GM12864 (cell line): ENCODE measurements around the gene BBS4.
A peak's percentile ranks its signal among the peaks of the same experiment; 100 is the strongest.

Experiments
- DNase-seq: peaks from one replicate; pipeline ENCODE4 v3.0.0-alpha.2; 2011; ENCODE audit warnings: low read depth
- H3K4me3 ChIP-seq: 2 replicates; pipeline ENCODE4 v1.5.1; 2011; ENCODE audit warnings: mild to moderate bottlenecking, low read depth, low read length, control low read depth
- CTCF ChIP-seq: IDR thresholded peaks from 2 replicates; pipeline ENCODE4 v1.5.1; 2011; ENCODE audit warnings: low read depth, mild to moderate bottlenecking, moderate library complexity, low read length, control low read depth, inconsistent platforms; ENCODE audit errors: missing control alignments

The BBS4 gene

GRCh38 chr15:72735111-72735510, 49.1 kb downstream of the BBS4 start:
- no peak for TF ChIP-seq CTCF
- no peak for DNase-seq
- no peak overlapping the region for H3K4me3 ChIP-seq

- no peak for TF ChIP-seq CTCF
- DNase-seq = no peak
- H3K4me3 ChIP-seq = no peak overlapping the region
These were observed 51.1 kb downstream of the BBS4 start for GRCh38 chr15:72737061-72737460.

- no peak for DNase-seq
- no peak overlapping the region for H3K4me3 ChIP-seq
- no peak for TF ChIP-seq CTCF
These were observed 51.7 kb downstream of the BBS4 start for GRCh38 chr15:72737723-72738122.

- peak; percentile 39 for DNase-seq
- no peak overlapping the region for H3K4me3 ChIP-seq
- TF ChIP-seq CTCF = no peak
These were observed 54.2 kb downstream of the BBS4 start for GRCh38 chr15:72740219-72740618.

GRCh38 chr15:72749700-72750099, 63.7 kb downstream of the BBS4 start:
- no peak for TF ChIP-seq CTCF

GRCh38 chr15:72751751-72752455, 65.9 kb downstream of the BBS4 start:
- DNase-seq = no peak
- TF ChIP-seq CTCF = no peak
- no peak overlapping the region for H3K4me3 ChIP-seq

More at GRCh38 chr15:72749700-72750099, 63.7 kb downstream of the BBS4 start:
- DNase-seq = no peak
- H3K4me3 ChIP-seq = no peak overlapping the region

GRCh38 chr15:72754096-72754495, 68.1 kb downstream of the BBS4 start:
- H3K4me3 ChIP-seq = no peak overlapping the region
- no peak for TF ChIP-seq CTCF
- DNase-seq = no peak
